GM12891 (cell line): ENCODE measurements around the gene VPS13D.

Experiments used
- POLR2A ChIP-seq: IDR thresholded peaks from 2 replicates; pipeline ENCODE4 v1.6.1; 2011; ENCODE audit warnings: low read depth, low read length, control low read depth
- POLR2AphosphoS5 ChIP-seq: IDR thresholded peaks from 2 replicates; pipeline ENCODE4 v1.6.1; 2011; ENCODE audit warnings: low read depth, low read length, control low read depth
- TAF1 ChIP-seq: IDR thresholded peaks from 2 replicates; pipeline ENCODE4 v1.6.1; 2011; ENCODE audit warnings: low read depth, low read length, control low read depth

DNA sequence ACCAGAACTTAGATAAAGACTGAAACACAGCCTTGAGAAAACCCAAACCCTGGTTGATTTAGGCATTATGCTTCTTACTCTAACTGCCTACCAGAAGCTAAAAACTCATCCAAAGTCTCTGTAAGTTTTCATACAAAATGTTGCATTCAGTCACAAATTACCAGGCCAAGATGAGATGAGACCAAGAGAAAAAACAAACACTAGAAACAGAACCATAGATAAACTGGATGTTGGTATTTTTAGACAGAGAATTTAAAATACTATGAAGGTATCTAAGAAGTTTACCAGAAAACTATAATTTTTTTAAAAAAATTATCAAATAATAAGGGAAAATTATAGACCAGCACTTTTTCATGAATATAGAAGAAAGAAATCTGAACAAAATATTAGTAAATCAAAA, 180.5 kb downstream of the VPS13D start:
- no peak for TF ChIP-seq POLR2AphosphoS5
- TF ChIP-seq TAF1, result no peak
- no peak for TF ChIP-seq POLR2A
